Measurements from ENCODE around the gene DNAJB6. TPM values are rescaled to one million over a fixed set of nuclear protein-coding genes. Genes with fewer than 3 reads are reported as not detected.

The DNAJB6 gene
- total RNA-seq, 2 donors from 2014 or later, result 78.0 to 81.8 TPM

GRCh38 chr7:157419035-157419293, 82.2 kb downstream of the DNAJB6 start:
- intact Hi-C loops (cut with DNase I), result no loop called here
- H3K36me3 ChIP-seq, result no peaks in the 10 kb centered on the region
- no peak for DNase-seq

GRCh38 chr7:157422279-157422678, 85.5 kb downstream of the DNAJB6 start:
- no peak for DNase-seq
- Histone ChIP-seq H3K4me3 (no peak overlapping the region), H3K9ac (ENCODE audit: low read depth in 2 of 2, low read length in 2 of 2) (no peak overlapping the region)

More at GRCh38 chr7:157419035-157419293, 82.2 kb downstream of the DNAJB6 start:
- Histone ChIP-seq H3K9ac (ENCODE audit: low read depth in 2 of 2, low read length in 2 of 2) (no peak overlapping the region), H3K9me3 (no peaks in the 10 kb centered on the region), H3K4me1 (no peaks in the 10 kb centered on the region), H3K27me3 (no peaks in the 10 kb centered on the region), H3K27ac (no peak overlapping the region), H3K4me3 (no peak overlapping the region)
- TF ChIP-seq CTCF (IDR thresholded peaks at IDR 0.05), result no peak

GRCh38 chr7:157423348-157423747, 86.5 kb downstream of the DNAJB6 start:
- no peak for DNase-seq
- intact Hi-C loops (cut with DNase I), result no loop called here
- no peaks in the 10 kb centered on the region for H3K9me3 ChIP-seq
- H3K36me3 ChIP-seq, result no peaks in the 10 kb centered on the region
- no peak for TF ChIP-seq CTCF (IDR thresholded peaks at IDR 0.05)
- no peaks in the 10 kb centered on the region for H3K4me1 ChIP-seq
- no peaks in the 10 kb centered on the region for H3K27me3 ChIP-seq
- no peak overlapping the region for H3K27ac ChIP-seq
- no peak overlapping the region for H3K9ac ChIP-seq (ENCODE audit: low read depth in 2 of 2, low read length in 2 of 2)
- no peak overlapping the region for H3K4me3 ChIP-seq

More at GRCh38 chr7:157422279-157422678, 85.5 kb downstream of the DNAJB6 start:
- no peaks in the 10 kb centered on the region for H3K9me3 ChIP-seq
- intact Hi-C loops (cut with DNase I), result no loop called here
- H3K27ac ChIP-seq, result no peak overlapping the region
- no peaks in the 10 kb centered on the region for H3K36me3 ChIP-seq
- no peaks in the 10 kb centered on the region for H3K4me1 ChIP-seq
- TF ChIP-seq CTCF (IDR thresholded peaks at IDR 0.05), result no peak
- H3K27me3 ChIP-seq, result no peaks in the 10 kb centered on the region

GRCh38 chr7:157423886-157424565, 87.2 kb downstream of the DNAJB6 start:
- no peak for TF ChIP-seq CTCF (IDR thresholded peaks at IDR 0.05)
- no peaks in the 10 kb centered on the region for H3K27me3 ChIP-seq
- no peak overlapping the region for H3K4me3 ChIP-seq
- no peak overlapping the region for H3K9ac ChIP-seq (ENCODE audit: low read depth in 2 of 2, low read length in 2 of 2)
- H3K36me3 ChIP-seq, result no peaks in the 10 kb centered on the region
- intact Hi-C loops (cut with DNase I), result no loop called here
- H3K4me1 ChIP-seq, result no peaks in the 10 kb centered on the region
- no peak overlapping the region for H3K27ac ChIP-seq
- no peak for DNase-seq
- H3K9me3 ChIP-seq, result no peaks in the 10 kb centered on the region

- Histone ChIP-seq H3K4me1 (no peaks in the 10 kb centered on the region), H3K27ac (no peak overlapping the region), H3K4me3 (no peak overlapping the region), H3K27me3 (no peaks in the 10 kb centered on the region), H3K9me3 (no peaks in the 10 kb centered on the region), H3K36me3 (no peaks in the 10 kb centered on the region), H3K9ac (ENCODE audit: low read depth in 2 of 2, low read length in 2 of 2) (no peak overlapping the region)
- intact Hi-C loops (cut with DNase I), result no loop called here
- DNase-seq, result no peak
- no peak for TF ChIP-seq CTCF (IDR thresholded peaks at IDR 0.05)
These were observed 88.4 kb downstream of the DNAJB6 start for GRCh38 chr7:157425137-157425731.
